ENCODE measurements around the gene ATG4B.

Gene ATG4B

GRCh38 chr2:241613017-241613780 is 24.3 kb upstream of the ATG4B start:
- DNase-seq (ENCODE audit: low read depth), result no peak

GRCh38 chr2:241615041-241615440 is 22.5 kb upstream of the ATG4B start:
- no peak for DNase-seq (ENCODE audit: low read depth)

- no peak for DNase-seq (ENCODE audit: low read depth)
Observed at GRCh38 chr2:241615522-241616052, 21.9 kb upstream of the ATG4B start.

GRCh38 chr2:241616168-241617125 is 21.0 kb upstream of the ATG4B start:
- no peak for DNase-seq (ENCODE audit: low read depth)

- DNase-seq (ENCODE audit: low read depth), result no peak
Observed at GRCh38 chr2:241617431-241618154, 19.9 kb upstream of the ATG4B start.

- DNase-seq (ENCODE audit: low read depth), result no peak
Observed at GRCh38 chr2:241618296-241618805, 19.1 kb upstream of the ATG4B start.

GRCh38 chr2:241618829-241619228 is 18.7 kb upstream of the ATG4B start:
- no peak for DNase-seq (ENCODE audit: low read depth)

- no peak for DNase-seq (ENCODE audit: low read depth)
Observed at GRCh38 chr2:241619597-241620418, 17.7 kb upstream of the ATG4B start.

- no peak for DNase-seq (ENCODE audit: low read depth)
Observed at GRCh38 chr2:241620419-241620769, 17.1 kb upstream of the ATG4B start.

- no peak for DNase-seq (ENCODE audit: low read depth)
Observed at GRCh38 chr2:241627675-241628074, 9.8 kb upstream of the ATG4B start.

- DNase-seq (ENCODE audit: low read depth), result no peak
Observed at GRCh38 chr2:241629762-241630435, 7.6 kb upstream of the ATG4B start.

GRCh38 chr2:241632478-241633325 is 4.8 kb upstream of the ATG4B start:
- no peak for DNase-seq (ENCODE audit: low read depth)

GRCh38 chr2:241633561-241633960 is 3.9 kb upstream of the ATG4B start:
- DNase-seq (ENCODE audit: low read depth), result no peak

- no peak for DNase-seq (ENCODE audit: low read depth)
Observed at GRCh38 chr2:241635756-241636155, 1.7 kb upstream of the ATG4B start.

- DNase-seq (ENCODE audit: low read depth), result peak; percentile 18
Observed at GRCh38 chr2:241636182-241637017, 1.1 kb upstream of the ATG4B start.

GRCh38 chr2:241637795-241638660 is 535 bp downstream of the ATG4B start:
- DNase-seq (ENCODE audit: low read depth), result no peak

GRCh38 chr2:241638940-241639339 is 1.4 kb downstream of the ATG4B start:
- DNase-seq (ENCODE audit: low read depth), result no peak

- DNase-seq (ENCODE audit: low read depth), result no peak
Observed at GRCh38 chr2:241639385-241639784, 1.9 kb downstream of the ATG4B start.

Data from stimulated activated CD8-positive, alpha-beta memory T cell treated with anti-CD3 and anti-CD28 coated beads, Interleukin-12 subunit alpha, Interleukin-12 subunit beta, amount 100 ng/mL, for 4 hours (primary cell).